IPS-18c (cell line): ENCODE results near the gene TLE2.
A peak's percentile ranks its signal among the peaks of the same experiment; 100 is the strongest.

ENCODE experiments used
- H3K4me3 ChIP-seq: 2 replicates; pipeline ENCODE4 v1.7.0; 2013; ENCODE audit warnings: low read depth, mild to moderate bottlenecking, low read length, moderate library complexity; ENCODE audit not compliant: insufficient read depth
- H3K9me3 ChIP-seq: one replicate; pipeline ENCODE4 v1.6.1; 2013; ENCODE audit warnings: mild to moderate bottlenecking, low read length, moderate library complexity; ENCODE audit not compliant: control insufficient read depth, insufficient read depth

TLE2 gene

DNA sequence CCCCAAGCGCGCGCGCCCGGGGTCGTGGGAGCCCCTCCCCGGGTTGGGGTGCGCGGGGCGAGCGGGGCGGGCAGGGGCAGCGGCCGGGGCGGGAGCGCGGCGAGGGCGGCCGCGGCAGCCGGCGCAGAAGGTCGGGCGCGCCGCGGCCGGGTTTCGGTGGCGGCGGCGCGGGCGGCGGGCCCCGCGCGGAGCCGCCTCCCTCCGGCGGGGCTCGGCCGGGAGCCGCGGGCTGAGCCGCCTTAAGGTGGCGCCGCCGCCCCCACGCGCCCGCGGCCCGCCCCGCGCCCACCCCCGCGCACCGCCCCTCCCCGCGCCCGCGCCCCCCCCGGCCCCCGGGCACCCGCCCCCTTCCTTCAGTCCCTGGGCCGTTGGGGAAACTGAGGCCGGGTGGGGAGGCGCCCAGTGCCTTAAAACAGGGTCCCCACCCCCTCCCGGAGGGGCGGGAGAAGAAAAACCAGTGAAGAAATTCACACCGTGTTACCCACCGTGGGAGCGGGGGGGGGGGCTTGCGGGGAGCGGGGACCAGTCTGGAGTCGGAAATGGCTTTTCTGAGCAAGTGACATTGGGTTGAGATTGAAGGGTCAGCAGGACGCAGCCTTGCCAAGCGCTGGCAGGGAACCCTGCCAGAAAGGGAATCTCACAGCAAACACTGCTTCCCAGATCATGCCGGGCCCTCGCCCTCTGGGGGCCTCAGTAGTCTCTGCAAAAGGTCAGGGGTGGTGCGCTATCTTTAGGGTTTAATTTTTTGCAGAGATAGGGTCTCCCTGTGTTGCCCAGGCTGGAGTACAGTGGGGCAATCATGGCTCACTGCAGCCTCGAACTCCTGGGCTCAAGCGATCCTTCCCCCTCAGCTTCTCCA lies at the start of gene TLE2:
TLE2 (minus strand) TSS at position 216 of the 859 bp plus-strand sequence. CDS start 376 bp downstream, outside the sequence.
- peak within 1 kb of the TSS; percentile 53 for H3K4me3 ChIP-seq
- no peaks in the 10 kb centered on the region for H3K9me3 ChIP-seq

DNA sequence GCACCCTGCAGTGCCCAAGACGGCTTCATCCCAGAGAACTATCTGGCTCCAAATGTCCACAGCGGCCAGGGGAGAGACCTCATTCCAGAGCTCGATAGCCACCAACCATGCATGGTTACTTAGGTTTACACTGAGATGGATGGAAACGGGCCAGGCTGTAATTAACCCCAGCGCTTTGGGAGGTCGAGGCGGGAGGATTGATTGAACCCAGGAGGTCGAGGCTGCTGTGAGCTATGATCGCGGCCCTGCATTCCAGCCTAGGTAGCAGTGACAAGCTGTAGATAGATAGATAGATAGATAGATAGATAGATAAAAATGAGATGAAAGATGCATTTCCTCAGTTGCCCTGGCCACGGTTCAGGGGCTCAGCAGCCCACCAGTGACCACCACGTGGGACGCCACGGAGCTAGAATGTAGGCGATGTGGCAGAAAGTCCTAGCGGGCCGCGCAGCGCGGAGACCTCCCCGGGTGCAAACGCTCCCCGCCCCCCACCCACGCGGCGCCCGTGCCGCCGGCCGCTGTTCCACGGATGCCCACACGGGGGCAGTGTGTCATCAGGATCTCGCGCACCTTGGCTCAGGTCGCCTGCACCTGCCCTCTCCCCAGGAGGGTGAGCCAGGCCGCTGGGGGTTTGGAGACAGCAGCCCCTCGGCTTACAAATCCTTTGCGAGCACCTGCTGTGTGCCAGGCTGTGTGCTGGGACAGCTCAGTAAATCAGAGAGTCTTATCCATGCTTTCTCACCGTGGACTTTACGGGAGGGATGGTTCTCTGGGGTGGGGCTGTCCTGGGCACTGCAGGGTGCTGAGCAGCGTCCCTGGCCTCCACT lies 46.7 kb upstream of the TLE2 start:
- H3K4me3 ChIP-seq = peak overlapping the region; percentile 28
- no peaks in the 10 kb centered on the region for H3K9me3 ChIP-seq

DNA sequence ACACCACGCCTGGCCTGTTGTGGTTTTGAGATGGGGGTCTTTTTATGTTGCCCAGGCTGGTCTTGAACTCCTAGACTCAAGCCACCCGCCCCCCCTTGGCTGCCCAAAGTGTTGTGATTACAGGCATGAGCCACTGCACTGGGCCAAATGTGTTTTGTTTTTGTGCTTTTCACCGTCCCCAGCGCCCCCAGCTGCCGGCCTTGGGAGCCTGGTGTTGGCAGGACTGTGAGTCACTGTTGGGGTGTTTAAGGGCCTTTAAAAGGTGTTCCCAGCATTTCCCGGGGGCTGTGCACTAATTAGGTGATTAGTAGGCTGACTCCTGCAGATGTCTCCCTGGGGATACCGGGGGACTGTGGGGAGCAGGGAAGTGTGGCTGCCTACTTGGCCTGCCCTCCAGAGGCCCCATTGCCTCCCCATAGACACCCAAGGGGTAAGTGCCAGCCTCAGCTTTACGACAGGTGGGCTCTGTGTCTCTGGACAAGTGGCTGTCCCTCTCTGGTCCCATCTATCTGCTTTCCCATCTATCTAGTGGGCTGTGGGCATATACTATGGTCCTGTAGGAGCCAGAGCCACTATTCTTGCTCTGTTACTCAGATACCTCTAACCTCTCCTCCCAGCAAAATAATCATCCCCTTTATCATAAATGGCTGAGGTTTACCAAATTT lies 45.0 kb upstream of the TLE2 start:
- H3K9me3 ChIP-seq = no peaks in the 10 kb centered on the region
- no peak overlapping the region for H3K4me3 ChIP-seq

DNA sequence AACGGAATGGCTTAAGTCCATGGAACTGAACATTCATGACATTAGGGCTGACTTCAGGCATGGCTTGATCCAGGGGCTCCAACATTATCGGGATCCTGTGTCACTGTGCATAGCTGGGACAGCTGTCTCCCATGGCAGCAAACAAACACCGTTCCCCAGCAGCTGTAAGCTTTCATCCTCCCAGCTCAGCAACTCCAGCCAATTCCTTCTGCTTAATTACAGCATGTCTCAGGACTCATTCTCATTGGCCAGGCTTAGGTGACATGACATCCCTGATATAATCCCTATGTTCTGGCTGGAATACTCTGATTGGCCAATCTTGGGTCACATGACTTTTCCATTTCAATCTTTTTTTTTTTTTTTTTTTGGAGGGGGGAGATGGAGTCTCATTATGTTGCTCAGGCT lies 44.1 kb upstream of the TLE2 start:
- Histone ChIP-seq H3K4me3 (no peak overlapping the region), H3K9me3 (no peaks in the 10 kb centered on the region)

DNA sequence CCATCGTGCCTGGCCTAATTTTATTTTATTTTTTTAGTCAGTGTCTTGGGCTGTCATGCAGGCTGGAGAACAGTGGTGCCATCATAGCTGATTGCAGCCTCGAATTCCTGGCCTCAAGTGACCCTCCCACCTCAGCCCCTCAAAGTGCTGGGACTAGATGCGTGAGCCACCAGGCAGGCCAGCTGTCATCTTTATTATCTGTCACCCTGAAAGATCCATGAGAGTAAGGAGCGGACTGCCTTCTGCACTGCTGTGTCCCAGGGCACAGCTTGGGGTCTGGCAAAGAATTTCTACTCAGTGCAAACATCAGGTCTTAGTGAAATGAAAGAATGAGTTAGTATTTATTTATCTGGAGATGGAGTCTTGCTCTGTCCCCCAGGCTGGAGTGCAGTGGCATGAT lies 42.7 kb upstream of the TLE2 start:
- Histone ChIP-seq H3K9me3 (no peaks in the 10 kb centered on the region), H3K4me3 (no peak overlapping the region)

DNA sequence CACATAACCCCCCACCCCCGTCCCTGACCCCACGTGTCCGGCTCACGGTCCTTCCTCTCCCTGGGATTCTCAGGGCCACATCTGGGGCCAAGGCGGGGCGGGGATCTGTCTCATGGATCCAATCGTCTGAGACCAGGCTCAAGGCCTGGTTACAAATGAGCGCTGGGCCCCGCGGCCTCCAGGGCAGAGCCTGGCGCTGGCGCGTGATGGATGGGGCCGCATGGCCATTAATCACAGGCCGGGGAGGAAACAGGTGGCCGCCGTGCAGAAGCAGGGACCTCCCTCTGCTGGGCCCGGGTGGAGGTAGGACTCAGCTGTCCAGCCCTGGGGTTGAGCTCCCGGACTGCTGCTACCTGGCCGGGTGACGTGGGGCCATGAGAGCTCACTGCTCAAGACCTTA lies 39.0 kb upstream of the TLE2 start:
- no peaks in the 10 kb centered on the region for H3K9me3 ChIP-seq

DNA sequence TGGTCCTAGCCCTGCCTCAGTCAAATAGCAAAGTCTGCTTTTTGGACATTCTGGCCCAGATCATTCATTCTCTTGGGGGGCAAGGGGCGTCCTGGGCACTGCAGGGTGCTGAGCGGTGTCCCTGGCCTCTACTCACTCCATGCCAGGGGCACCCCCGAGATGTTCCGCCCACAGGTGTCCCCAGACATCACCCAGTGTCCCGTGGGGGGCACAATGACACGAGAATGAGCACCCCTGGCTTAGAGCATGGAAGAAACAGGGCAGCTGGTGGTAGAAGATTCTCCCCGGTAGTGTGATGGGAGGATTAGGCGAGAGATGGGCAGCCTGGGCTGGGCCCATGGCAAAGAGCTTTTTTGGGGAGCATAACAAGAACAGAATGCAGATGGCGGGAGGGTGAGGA lies 38.5 kb upstream of the TLE2 start:
- Histone ChIP-seq H3K9me3 (no peaks in the 10 kb centered on the region), H3K4me3 (no peak overlapping the region)

More for the DNA sequence above, 39.0 kb upstream of the TLE2 start:
- no peak overlapping the region for H3K4me3 ChIP-seq

DNA sequence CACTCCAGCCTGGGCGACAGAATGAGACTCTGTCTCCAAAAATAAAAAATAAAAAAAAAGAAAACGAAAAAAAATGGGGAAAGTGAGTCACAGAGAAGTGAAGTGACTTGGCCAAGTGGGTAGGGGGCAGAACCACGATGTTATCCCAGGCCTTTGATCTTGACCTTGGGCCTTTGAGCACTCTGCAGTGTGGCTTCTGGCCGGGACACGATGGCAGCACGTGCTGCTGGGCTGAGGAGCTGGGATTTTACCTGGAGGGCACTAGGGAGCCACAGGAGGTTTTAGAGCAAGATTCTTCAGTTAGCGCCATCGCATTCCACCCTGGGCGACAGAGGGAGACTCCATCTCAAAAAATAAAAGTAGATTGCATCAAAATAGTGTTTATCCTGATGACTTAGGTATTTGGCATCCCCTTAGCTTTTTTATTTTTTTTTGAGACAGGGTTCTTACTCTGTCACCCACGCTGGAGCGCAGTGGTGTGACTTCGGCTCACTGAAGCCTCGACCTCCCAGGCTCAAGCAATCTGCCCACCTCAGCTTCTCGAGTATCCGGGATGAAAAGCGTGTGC lies 37.5 kb upstream of the TLE2 start:
- Histone ChIP-seq H3K9me3 (peaks cover under 1% of the 10 kb centered on the region), H3K4me3 (no peak overlapping the region)

DNA sequence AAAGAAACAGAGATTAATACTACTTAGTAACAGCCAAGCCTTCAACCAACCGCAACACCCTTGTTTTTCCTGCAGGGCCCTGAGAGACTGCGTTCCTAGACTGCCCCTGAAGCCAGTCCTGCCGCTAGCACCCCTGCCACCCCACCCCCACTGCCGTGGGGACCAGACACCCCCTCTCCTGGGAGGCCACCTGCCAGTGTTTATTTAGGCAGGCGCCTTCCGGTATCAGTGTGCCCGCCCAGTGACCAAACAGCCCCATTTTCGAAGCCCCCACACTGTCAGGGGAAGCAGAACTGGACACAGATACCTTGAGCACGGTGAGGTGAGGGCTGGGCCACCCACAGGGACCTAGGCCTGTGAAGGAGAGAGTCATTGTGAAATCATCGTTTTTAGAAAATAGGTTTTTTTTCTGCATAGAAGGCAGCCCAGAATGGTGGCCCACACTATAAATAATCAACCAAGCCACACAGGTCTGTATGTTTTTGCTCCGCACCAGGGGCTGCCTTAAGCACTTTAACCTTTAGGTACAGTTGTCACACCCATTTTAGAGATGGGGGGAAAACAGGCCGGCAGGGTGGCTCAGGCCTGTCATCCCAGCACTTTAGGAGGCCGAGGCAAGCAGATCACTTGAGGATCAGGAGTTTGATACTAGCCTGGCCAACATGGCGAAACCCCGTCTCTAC lies 36.7 kb upstream of the TLE2 start:
- Histone ChIP-seq H3K9me3 (peaks cover 2% of the 10 kb centered on the region), H3K4me3 (no peak overlapping the region)

DNA sequence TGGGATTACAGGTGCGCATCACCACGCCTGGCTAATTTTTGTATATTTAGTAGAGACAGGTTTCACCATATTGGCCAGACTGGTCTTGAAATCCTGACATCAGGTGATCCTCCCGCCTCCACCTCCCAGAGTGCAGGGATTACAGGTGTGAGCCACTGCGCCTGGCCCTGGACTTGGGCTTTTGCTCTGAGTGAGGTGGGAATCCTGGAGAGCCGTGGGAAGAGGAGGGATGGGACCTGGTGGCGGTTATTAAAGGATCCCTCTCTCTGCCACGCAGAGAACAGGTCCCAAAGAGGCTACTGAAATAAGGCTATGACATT lies 34.9 kb upstream of the TLE2 start:
- Histone ChIP-seq H3K4me3 (no peak overlapping the region), H3K9me3 (peaks cover 2% of the 10 kb centered on the region)

DNA sequence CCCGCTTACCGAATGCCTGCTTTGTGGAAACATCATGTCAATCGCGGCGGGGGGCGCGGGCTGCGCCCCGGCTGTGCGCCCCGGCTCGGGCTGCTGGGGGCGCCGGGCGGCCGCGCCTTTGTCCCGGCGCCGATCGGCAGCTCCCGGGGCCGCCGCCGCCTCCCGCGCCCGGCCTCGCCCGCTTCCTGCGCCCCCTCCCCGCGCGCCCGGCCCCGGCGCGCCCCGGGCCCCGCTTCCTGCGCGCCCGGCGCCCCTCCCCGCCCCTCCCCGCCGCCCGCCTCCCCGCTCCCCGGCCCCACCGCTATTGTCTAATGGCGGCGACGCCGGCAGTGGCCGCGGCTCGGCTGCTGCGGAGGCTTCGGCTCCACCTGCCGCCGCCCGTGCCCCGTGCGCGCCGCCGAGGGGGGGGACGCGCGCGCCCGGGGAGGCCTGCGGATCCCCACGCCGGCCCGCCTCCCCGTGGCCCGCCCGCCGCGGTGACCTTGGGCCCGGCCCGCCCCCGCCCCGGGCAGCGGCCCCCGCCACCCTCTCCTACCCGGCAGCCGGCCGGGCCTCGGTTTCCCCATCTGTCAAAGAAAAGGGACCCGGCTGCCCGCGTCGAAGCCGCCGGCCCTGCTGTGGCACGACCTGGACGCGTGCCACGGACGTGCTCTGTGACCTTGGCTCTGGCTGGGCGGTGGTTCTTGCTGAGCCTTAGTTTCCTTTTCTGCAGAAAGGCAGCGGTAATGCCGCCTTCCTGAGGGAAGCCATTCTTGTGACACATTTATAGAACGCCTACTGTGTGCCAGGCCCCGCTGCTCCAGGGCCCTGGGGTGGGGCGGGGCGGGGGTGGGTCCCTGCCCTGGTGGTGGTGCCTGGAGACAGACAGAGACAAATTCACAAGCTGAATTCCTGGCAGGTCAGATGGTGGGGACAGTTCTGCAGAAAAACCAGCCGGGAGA lies 33.4 kb upstream of the TLE2 start, which contains the start of gene TLE5:
TLE5 (minus strand) TSS at position 331 of the 941 bp plus-strand sequence; CDS start at position 36, 295 bp downstream.
- peak within 1 kb of the TSS; percentile 67 for H3K4me3 ChIP-seq
- H3K9me3 ChIP-seq = peaks cover 2% of the 10 kb centered on the region

DNA sequence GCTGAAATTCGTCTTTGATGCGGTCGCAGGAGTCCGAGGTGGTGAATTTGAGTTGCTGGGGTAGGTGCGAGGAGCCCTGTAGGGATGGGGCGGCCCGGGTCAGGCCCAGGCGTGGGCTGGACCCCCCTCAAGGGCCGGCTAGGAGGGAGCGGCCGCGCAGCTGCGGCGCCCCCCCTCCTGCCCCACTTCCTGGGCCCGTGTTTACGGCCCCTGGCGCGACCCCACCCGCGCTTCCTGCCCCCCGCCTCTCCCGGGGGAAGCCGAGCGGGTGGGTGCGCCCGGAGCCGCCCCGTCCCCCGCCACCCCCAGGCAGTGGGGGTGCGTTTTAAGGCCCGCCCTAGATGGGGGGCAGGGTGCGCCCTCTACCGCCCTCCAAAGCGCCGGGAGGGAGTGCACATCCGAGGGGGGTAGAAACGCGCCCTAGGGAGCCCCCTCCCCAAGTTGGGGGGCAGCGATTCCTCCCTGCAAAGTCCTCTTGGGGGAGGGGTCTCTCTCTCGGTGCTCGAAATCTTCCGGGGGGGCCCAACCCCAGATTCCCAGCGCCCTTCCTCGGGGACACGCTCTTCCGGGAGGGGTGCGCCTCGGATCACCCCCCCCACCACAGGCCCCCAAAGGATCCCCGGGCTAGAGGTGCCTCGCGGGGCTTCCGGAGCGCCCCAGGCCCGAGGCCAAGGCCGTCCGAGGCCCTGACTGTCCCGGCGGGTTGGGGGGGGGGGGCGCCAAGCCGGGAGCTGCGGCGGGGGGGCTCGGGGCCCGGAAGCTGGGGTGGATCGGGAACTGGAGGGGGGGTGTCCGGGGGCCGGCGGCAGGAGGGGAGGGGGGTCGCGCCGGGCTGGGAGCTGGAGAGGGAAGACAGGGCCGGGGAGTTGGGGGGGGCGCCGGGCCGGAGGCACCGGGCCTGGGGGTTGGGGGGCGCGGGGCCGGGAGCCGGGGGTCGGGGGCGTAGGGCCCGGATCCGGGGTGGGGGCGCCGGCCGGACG lies 32.4 kb upstream of the TLE2 start:
- peaks cover 2% of the 10 kb centered on the region for H3K9me3 ChIP-seq
- peak overlapping the region; percentile 67 for H3K4me3 ChIP-seq

DNA sequence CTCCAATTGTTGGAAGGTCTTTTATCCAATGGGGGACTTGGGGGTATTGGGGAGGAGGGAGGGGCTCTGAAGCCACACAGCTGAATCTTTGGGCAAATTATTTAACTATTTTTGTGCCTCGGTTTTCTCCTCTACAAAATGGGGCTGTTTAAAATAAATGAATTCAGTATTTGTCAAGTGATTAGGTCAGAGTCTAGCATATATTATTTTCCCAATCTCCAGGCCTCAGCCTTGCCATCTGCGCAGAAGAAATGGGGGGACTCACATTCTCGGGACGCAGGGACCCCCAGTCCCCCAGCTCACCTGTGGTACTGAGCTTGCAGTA lies 31.7 kb upstream of the TLE2 start:
- Histone ChIP-seq H3K4me3 (peak overlapping the region; percentile 67; the same call in 1 of the 2 replicates), H3K9me3 (peaks cover 2% of the 10 kb centered on the region)

DNA sequence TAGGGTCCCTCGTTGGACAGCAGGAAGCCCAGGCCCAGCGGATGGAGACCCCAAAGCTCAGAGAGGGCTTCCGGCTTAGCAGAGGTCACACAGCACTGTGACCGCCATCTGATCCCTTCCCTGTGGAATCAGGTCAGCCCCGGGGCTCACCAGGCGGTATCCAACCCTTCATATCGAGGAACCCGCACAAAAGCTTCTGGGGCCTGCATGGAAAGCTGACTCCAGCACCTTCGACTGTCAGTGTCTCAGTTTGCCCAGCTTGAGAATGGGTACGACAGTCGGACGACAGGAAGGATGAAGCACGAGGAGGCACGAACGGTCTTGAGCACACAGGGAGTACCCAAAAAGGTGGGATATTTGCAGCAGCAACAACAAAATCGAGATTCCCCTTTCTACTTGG lies 30.6 kb upstream of the TLE2 start:
- no peak overlapping the region for H3K4me3 ChIP-seq
- peaks cover 2% of the 10 kb centered on the region for H3K9me3 ChIP-seq

DNA sequence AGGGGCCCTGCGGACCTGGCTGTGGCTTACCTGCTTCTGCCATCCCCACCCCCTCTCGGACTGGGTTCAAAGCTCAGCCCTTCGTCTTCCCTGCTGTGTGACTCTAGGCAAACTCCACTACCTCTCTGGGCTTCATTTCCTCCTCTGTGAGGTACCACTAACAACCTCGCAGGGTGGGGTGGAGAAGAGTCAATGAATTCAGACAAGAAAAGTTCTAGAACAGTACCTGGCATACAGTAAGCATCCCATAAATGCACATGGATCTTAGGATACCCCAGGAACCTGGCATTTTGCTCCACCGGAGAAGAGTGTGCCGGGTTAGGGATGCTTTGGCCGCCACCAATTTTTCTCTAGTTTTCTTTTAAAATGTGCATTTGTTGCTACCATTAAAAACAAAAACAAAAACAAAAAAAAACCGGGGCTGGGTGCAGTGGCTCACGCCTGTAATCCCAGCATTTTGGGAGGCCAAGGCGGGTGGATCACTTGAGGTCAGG lies 29.8 kb upstream of the TLE2 start:
- Histone ChIP-seq H3K9me3 (peaks cover 2% of the 10 kb centered on the region), H3K4me3 (no peak overlapping the region)
